ENCODE results near the gene WWTR1. TPM values are rescaled to one million over a fixed set of nuclear protein-coding genes. Genes with fewer than 3 reads are reported as not detected.

WWTR1 gene
- total RNA-seq, 2 donors from 2014 or later: 17.3 to 18.5 TPM

- H3K9me3 Mint-ChIP-seq: no peaks in the 10 kb centered on the region
- H3K27me3 ChIP-seq (ENCODE audit: control insufficient read depth, insufficient read depth, low read length, poor library complexity, severe bottlenecking): no peaks in the 10 kb centered on the region
- H3K36me3 ChIP-seq (ENCODE audit: control insufficient read depth, insufficient read depth, low read length): no peaks in the 10 kb centered on the region
- H3K27me3 Mint-ChIP-seq (ENCODE audit: insufficient read depth): no peaks in the 10 kb centered on the region
- no peaks in the 10 kb centered on the region for H3K9me3 ChIP-seq (ENCODE audit: control insufficient read depth, low read length)
- WGBS, 2 experiments (ENCODE audit: insufficient coverage in 1 of 2, insufficient read length in 1 of 2): 96 to 100% methylated on average over 2 of the region's 2 CpGs
- no peak overlapping the region for H3K4me3 ChIP-seq (ENCODE audit: low read length)
- peak overlapping the region; percentile 30 for H3K27ac ChIP-seq (ENCODE audit: low read depth, low read length)
- H3K27ac Mint-ChIP-seq: no peak overlapping the region
- peaks cover 5% of the 10 kb centered on the region for H3K36me3 Mint-ChIP-seq (ENCODE audit: low read depth)
- H3K9ac ChIP-seq (ENCODE audit: extremely low read depth, low read length, poor library complexity, severe bottlenecking): no peak overlapping the region
- no peak for TF ChIP-seq CTCF (conservative IDR thresholded peaks at IDR 0.05)
- no peaks in the 10 kb centered on the region for H3K4me1 ChIP-seq (ENCODE audit: control insufficient read depth, insufficient read depth, low read length)
- H3K4me3 Mint-ChIP-seq: no peak overlapping the region
- no peak for DNase-seq
- H3K4me1 Mint-ChIP-seq: peaks cover 29% of the 10 kb centered on the region
Measured at GRCh38 chr3:149639093-149639486, 18.7 kb downstream of the WWTR1 start.

- H3K27ac Mint-ChIP-seq: no peak overlapping the region
Measured at GRCh38 chr3:149638228-149639092, 19.4 kb downstream of the WWTR1 start.

GRCh38 chr3:149635396-149635795, 22.4 kb downstream of the WWTR1 start:
- no peak for TF ChIP-seq CTCF (conservative IDR thresholded peaks at IDR 0.05)
- H3K4me1 Mint-ChIP-seq: peaks cover 26% of the 10 kb centered on the region
- H3K36me3 Mint-ChIP-seq (ENCODE audit: low read depth): peaks cover 13% of the 10 kb centered on the region
- Histone ChIP-seq H3K36me3 (ENCODE audit: control insufficient read depth, insufficient read depth, low read length) (peaks cover 17% of the 10 kb centered on the region), H3K9ac (ENCODE audit: extremely low read depth, low read length, poor library complexity, severe bottlenecking) (no peak overlapping the region), H3K27ac (ENCODE audit: low read depth, low read length) (no peak overlapping the region), H3K9me3 (ENCODE audit: control insufficient read depth, low read length) (no peaks in the 10 kb centered on the region), H3K4me1 (ENCODE audit: control insufficient read depth, insufficient read depth, low read length) (no peaks in the 10 kb centered on the region), H3K4me3 (ENCODE audit: low read length) (no peak overlapping the region), H3K27me3 (ENCODE audit: control insufficient read depth, insufficient read depth, low read length, poor library complexity, severe bottlenecking) (no peaks in the 10 kb centered on the region)
- 92 to 98% methylated on average over 4 of the region's 4 CpGs for WGBS, 2 experiments (ENCODE audit: insufficient coverage in 1 of 2, insufficient read length in 1 of 2)
- no peak overlapping the region for H3K4me3 Mint-ChIP-seq
- no peak for DNase-seq
- no peaks in the 10 kb centered on the region for H3K27me3 Mint-ChIP-seq (ENCODE audit: insufficient read depth)
- H3K27ac Mint-ChIP-seq: no peak overlapping the region
- H3K9me3 Mint-ChIP-seq: no peaks in the 10 kb centered on the region

More at GRCh38 chr3:149638228-149639092, 19.4 kb downstream of the WWTR1 start:
- Mint-ChIP-seq H3K36me3 (ENCODE audit: low read depth) (peaks cover 8% of the 10 kb centered on the region), H3K27me3 (ENCODE audit: insufficient read depth) (no peaks in the 10 kb centered on the region), H3K9me3 (no peaks in the 10 kb centered on the region), H3K4me3 (no peak overlapping the region), H3K4me1 (peaks cover 26% of the 10 kb centered on the region)
- no peaks in the 10 kb centered on the region for H3K4me1 ChIP-seq (ENCODE audit: control insufficient read depth, insufficient read depth, low read length)
- H3K27ac ChIP-seq (ENCODE audit: low read depth, low read length): peak overlapping the region; percentile 30
- H3K36me3 ChIP-seq (ENCODE audit: control insufficient read depth, insufficient read depth, low read length): peaks cover 4% of the 10 kb centered on the region
- H3K9ac ChIP-seq (ENCODE audit: extremely low read depth, low read length, poor library complexity, severe bottlenecking): no peak overlapping the region
- H3K4me3 ChIP-seq (ENCODE audit: low read length): no peak overlapping the region
- no peak for DNase-seq
- WGBS, 2 experiments (ENCODE audit: insufficient coverage in 1 of 2, insufficient read length in 1 of 2): 83 to 92% methylated on average over 8 to 14 of the region's 15 CpGs
- no peaks in the 10 kb centered on the region for H3K27me3 ChIP-seq (ENCODE audit: control insufficient read depth, insufficient read depth, low read length, poor library complexity, severe bottlenecking)
- no peaks in the 10 kb centered on the region for H3K9me3 ChIP-seq (ENCODE audit: control insufficient read depth, low read length)
- TF ChIP-seq CTCF (conservative IDR thresholded peaks at IDR 0.05): no peak

All from endodermal cell (in vitro differentiated cells).